Amniotic epithelial cell (primary cell): ENCODE measurements around the gene MROH2A.
A peak's percentile ranks its signal among the peaks of the same experiment; 100 is the strongest.
"Not testable (repeated sequence)": the region's sequence is repeated elsewhere in the genome, so short reads cannot be mapped to it uniquely, and the experiment has no call there.

Experiments
- DNase-seq: peaks from one replicate; pipeline ENCODE4 v3.0.0-alpha.2; 2010; ENCODE audit warnings: low read depth

MROH2A gene

GRCh38 chr2:233778030-233778429 lies at the start of gene MROH2A:
Gene MROH2A (plus strand): TSS chr2:233778330. CDS start chr2:233779359, 1,029 bp downstream.
- no peak for DNase-seq

- no peak for DNase-seq
These were observed 49.3 kb upstream of the MROH2A start, which contains the start of gene UGT1A3 for GRCh38 chr2:233728723-233729301. Gene UGT1A3 (plus strand): TSS chr2:233729042. CDS start chr2:233729127, 85 bp downstream.

GRCh38 chr2:233736868-233737653 lies 41.1 kb upstream of the MROH2A start:
- DNase-seq, result not testable (repeated sequence)

GRCh38 chr2:233740870-233741269 lies 37.3 kb upstream of the MROH2A start:
- no peak for DNase-seq

- DNase-seq, result no peak
These were observed 34.5 kb upstream of the MROH2A start for GRCh38 chr2:233743464-233744259.

- DNase-seq, result no peak
These were observed 32.9 kb upstream of the MROH2A start for GRCh38 chr2:233745073-233745755.

GRCh38 chr2:233745838-233746237 lies 32.3 kb upstream of the MROH2A start:
- DNase-seq, result not testable (repeated sequence)

- DNase-seq, result peak; percentile 1
These were observed 31.5 kb upstream of the MROH2A start for GRCh38 chr2:233746475-233747282.

GRCh38 chr2:233747283-233747544 lies 30.9 kb upstream of the MROH2A start:
- DNase-seq, result no peak

GRCh38 chr2:233750689-233751088 lies 27.4 kb upstream of the MROH2A start:
- not testable (repeated sequence) for DNase-seq

GRCh38 chr2:233751212-233752009 lies 26.7 kb upstream of the MROH2A start:
- DNase-seq, result not testable (repeated sequence)

GRCh38 chr2:233754872-233755611 lies 23.1 kb upstream of the MROH2A start:
- no peak for DNase-seq

- no peak for DNase-seq
These were observed 21.6 kb upstream of the MROH2A start for GRCh38 chr2:233756429-233757081.

- DNase-seq, result no peak
These were observed 20.0 kb upstream of the MROH2A start for GRCh38 chr2:233758141-233758540.

- no peak for DNase-seq
These were observed 19.3 kb upstream of the MROH2A start for GRCh38 chr2:233758849-233759248.

GRCh38 chr2:233760043-233760442 lies 18.1 kb upstream of the MROH2A start, which contains the start of gene UGT1A1:
Gene UGT1A1 (plus strand): TSS chr2:233760270. CDS start chr2:233760288, 18 bp downstream.
- no peak for DNase-seq

- DNase-seq, result peak; percentile 60
These were observed 16.9 kb upstream of the MROH2A start for GRCh38 chr2:233761040-233761769.

- DNase-seq, result peak; percentile 55
These were observed 13.9 kb upstream of the MROH2A start for GRCh38 chr2:233764264-233764663.

GRCh38 chr2:233764761-233765160 lies 13.4 kb upstream of the MROH2A start:
- DNase-seq, result no peak
